Activated T-helper 1 cell treated with Interleukin-2 at 50 U/mL for 16 hours (primary cell): ENCODE data around the gene SCGB1D1.

Source experiments
- DNase-seq: peaks from one replicate; pipeline ENCODE4 v3.0.0-alpha.2; 2020; ENCODE audit warnings: low read depth

Gene SCGB1D1

GRCh38 chr11:62233730-62234129 lies 43.7 kb downstream of the SCGB1D1 start:
- DNase-seq, result no peak

- DNase-seq, result no peak
Observed at GRCh38 chr11:62236187-62236586, 46.2 kb downstream of the SCGB1D1 start.

GRCh38 chr11:62237499-62237898 lies 47.5 kb downstream of the SCGB1D1 start:
- no peak for DNase-seq

GRCh38 chr11:62238151-62238550 lies 48.1 kb downstream of the SCGB1D1 start:
- no peak for DNase-seq

GRCh38 chr11:62241095-62241494 lies 51.1 kb downstream of the SCGB1D1 start:
- no peak for DNase-seq

GRCh38 chr11:62242021-62242420 lies 52.0 kb downstream of the SCGB1D1 start, which contains the start of gene SCGB1D2:
Gene SCGB1D2 (plus strand): TSS chr11:62242239. CDS start chr11:62242308, 69 bp downstream.
- DNase-seq, result no peak
